T-helper 17 cell (primary cell): ENCODE measurements around the gene NME4. TPM values are rescaled to one million over a fixed set of nuclear protein-coding genes. Genes with fewer than 3 reads are reported as not detected.
A peak's percentile ranks its signal among the peaks of the same experiment; 100 is the strongest.
"Not testable (repeated sequence)": the region's sequence is repeated elsewhere in the genome, so short reads cannot be mapped to it uniquely, and the experiment has no call there.

Experiments
- ATAC-seq: fragments of 150-1000 bp; cut with Tn5 transposase; 2 replicates; pipeline ENCODE4 v1.10.0; 2021; ENCODE audit warnings: mild to moderate bottlenecking, moderate library complexity
- DNase-seq, 3 donors: peaks; one replicate each; pipeline versions ENCODE4 v3.0.0 to v3.0.0-alpha.2; 2020 to 2021
- H3K9me3 ChIP-seq: one replicate; pipeline ENCODE4 v1.7.0; 2013; ENCODE audit warnings: low read length, mild to moderate bottlenecking; ENCODE audit not compliant: control insufficient read depth, poor library complexity, severe bottlenecking
- H3K27ac Mint-ChIP-seq: one replicate; pipeline ENCODE4 v1.8.0; 2022; ENCODE audit warnings: mild to moderate bottlenecking, moderate library complexity, mixed read lengths
- H3K27me3 Mint-ChIP-seq: one replicate; pipeline ENCODE4 v1.8.0; 2022; ENCODE audit warnings: mixed read lengths
- H3K36me3 Mint-ChIP-seq: one replicate; pipeline ENCODE4 v1.8.0; 2022; ENCODE audit warnings: low read depth, mixed read lengths
- H3K4me1 Mint-ChIP-seq: one replicate; pipeline ENCODE4 v1.8.0; 2022; ENCODE audit warnings: mild to moderate bottlenecking, mixed read lengths
- H3K4me3 Mint-ChIP-seq: one replicate; pipeline ENCODE4 v1.8.0; 2022; ENCODE audit warnings: mild to moderate bottlenecking, moderate library complexity, mixed read lengths
- total RNA-seq, 4 donors: library from RNA in 2 of 4; stranded (reverse) in 2 of 4; gene quantifications; one replicate each; pipeline ENCODE4 v1.2.3 and lab custom pipeline; 2022 to 2026

NME4 gene
- 10 to 100 TPM; 31.9 to 39.8 TPM for total RNA-seq
- 7.7 to 14.8 reads per million in 2 donors for total RNA-seq (lab: John Stamatoyannopoulos, UW)

DNA sequence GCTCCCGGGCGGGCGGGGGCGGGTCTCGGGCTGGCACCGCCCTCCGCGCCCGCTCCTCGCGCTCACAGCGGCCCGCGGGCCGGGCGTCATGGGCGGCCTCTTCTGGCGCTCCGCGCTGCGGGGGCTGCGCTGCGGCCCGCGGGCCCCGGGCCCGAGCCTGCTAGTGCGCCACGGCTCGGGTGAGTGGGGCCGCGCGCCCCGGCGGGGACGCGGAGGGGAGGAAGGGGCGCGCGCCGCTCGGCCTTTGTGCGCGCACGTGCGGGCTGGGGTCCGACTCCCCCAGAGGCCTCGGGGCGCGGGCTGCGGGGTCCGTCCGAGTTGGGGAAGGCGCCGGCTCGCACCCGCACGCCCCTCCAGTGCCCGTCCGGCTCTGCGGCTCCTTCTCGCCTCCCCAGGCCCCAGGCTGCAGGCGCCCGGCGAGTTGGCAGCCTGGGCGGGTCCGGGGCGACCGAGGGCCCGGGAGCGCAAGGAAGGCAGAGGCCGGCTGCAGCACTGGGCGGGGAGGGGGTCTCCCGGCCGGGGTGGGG is at the start of gene NME4:
TSS of gene NME4 (plus strand) at position 65 of the 527 bp plus-strand sequence. CDS start at position 89, 24 bp downstream.
- Mint-ChIP-seq H3K4me3 (peak within 1 kb of the TSS; percentile 90), H3K27ac (peak within 1 kb of the TSS; percentile 43), H3K4me1 (peaks cover 11% of the 10 kb centered on the region), H3K27me3 (no peaks in the 10 kb centered on the region), H3K36me3 (no peaks in the 10 kb centered on the region)
- DNase-seq (no peak), ATAC-seq (no peak)
- no peaks in the 10 kb centered on the region for H3K9me3 ChIP-seq

DNA sequence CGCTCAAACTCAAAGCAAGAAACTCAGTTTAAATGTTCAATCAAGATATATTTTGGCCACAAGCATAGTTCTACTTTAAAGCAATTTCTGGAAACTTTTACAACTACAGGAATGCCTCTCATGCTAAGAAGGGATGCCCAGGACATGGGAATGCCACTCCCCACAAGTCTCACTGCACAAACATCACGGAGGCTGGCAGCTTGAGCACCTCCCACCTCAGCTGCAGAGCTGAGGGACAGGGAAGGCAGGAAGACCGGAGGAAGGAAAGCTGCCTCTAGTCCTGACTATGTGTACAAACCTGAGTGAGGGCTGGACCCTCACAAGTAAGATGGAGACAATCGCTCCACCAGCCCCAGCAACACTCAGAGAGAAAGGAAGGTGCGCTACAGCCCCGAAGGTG is 49.8 kb upstream of the NME4 start:
- no peaks in the 10 kb centered on the region for H3K9me3 ChIP-seq
- Mint-ChIP-seq H3K27me3 (no peaks in the 10 kb centered on the region), H3K36me3 (peaks cover 4% of the 10 kb centered on the region), H3K4me1 (peaks cover 42% of the 10 kb centered on the region), H3K4me3 (peak overlapping the region; percentile 59), H3K27ac (peak overlapping the region; percentile 75)
- ATAC-seq: no peak
- no peak for DNase-seq

DNA sequence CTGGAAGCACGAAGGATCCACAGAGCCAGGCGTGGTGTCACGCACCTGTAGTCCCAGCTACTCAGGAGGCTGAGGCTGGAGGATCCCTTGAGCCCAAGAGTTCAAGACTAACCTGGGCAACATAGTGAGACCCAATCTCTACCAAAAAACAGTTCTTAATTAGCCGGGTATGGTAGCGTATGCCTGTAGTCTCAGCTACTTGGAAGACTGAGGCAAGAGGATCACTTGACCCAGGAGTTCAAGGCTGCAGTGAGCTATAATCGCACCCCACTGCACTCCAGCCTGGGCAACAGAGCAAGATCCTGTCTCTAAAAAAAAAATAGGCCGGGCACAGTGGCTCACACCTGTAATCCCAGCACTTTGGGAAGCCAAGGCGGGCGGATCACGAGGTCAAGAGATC is 48.5 kb upstream of the NME4 start:
- not testable (repeated sequence) for H3K27me3 Mint-ChIP-seq, DNase-seq, H3K36me3 Mint-ChIP-seq, H3K9me3 ChIP-seq, H3K4me3 Mint-ChIP-seq, ATAC-seq
- peak overlapping the region; percentile 75 for H3K27ac Mint-ChIP-seq
- peaks cover 35% of the 10 kb centered on the region for H3K4me1 Mint-ChIP-seq

DNA sequence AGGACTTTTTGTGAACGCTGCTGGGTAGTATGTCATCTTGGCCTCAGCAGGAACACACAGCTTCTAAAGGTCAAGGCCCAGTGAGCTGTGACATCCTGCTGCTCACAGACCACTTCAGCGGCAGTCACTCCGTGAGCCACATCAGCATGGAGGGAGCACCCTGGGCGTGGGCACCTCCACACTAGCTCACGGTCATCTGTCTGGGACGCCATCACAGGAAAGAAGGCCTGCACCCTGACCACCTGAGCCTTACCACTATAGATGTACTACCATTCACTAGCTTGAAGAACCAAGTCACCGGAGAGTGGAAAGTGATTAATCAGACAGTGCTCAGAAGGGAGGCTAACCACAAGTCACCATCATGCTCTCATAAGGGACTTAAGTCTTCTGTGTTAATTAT is 47.8 kb upstream of the NME4 start:
- H3K9me3 ChIP-seq: no peaks in the 10 kb centered on the region
- DNase-seq (no peak), ATAC-seq (no peak)
- peaks cover 38% of the 10 kb centered on the region for H3K4me1 Mint-ChIP-seq
- H3K36me3 Mint-ChIP-seq: peaks cover 4% of the 10 kb centered on the region
- H3K27me3 Mint-ChIP-seq: no peaks in the 10 kb centered on the region
- peak overlapping the region; percentile 47 for H3K27ac Mint-ChIP-seq
- H3K4me3 Mint-ChIP-seq: no peak overlapping the region

DNA sequence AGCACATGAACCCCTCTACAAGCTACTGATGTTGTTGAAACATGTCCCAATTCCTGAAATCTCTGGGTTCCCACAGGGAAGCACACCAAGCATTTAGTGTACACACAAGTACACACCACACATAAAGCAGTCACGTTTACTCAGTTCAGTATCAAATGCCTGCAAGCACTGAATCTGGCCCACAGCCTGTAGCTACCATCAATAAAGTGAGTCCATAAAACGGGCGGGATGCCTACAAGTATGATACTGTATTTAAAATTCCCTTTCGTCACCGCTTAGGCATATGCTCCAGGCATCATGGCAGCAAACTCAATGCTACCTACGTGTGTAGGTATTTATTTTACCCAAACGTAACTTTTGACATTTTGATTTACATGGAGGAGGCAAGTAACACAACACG is 46.8 kb upstream of the NME4 start:
- no peak for DNase-seq
- H3K4me1 Mint-ChIP-seq: peaks cover 38% of the 10 kb centered on the region
- peaks cover 4% of the 10 kb centered on the region for H3K36me3 Mint-ChIP-seq
- H3K27me3 Mint-ChIP-seq: no peaks in the 10 kb centered on the region
- no peak for ATAC-seq
- no peak overlapping the region for H3K4me3 Mint-ChIP-seq
- no peak overlapping the region for H3K27ac Mint-ChIP-seq
- no peaks in the 10 kb centered on the region for H3K9me3 ChIP-seq

DNA sequence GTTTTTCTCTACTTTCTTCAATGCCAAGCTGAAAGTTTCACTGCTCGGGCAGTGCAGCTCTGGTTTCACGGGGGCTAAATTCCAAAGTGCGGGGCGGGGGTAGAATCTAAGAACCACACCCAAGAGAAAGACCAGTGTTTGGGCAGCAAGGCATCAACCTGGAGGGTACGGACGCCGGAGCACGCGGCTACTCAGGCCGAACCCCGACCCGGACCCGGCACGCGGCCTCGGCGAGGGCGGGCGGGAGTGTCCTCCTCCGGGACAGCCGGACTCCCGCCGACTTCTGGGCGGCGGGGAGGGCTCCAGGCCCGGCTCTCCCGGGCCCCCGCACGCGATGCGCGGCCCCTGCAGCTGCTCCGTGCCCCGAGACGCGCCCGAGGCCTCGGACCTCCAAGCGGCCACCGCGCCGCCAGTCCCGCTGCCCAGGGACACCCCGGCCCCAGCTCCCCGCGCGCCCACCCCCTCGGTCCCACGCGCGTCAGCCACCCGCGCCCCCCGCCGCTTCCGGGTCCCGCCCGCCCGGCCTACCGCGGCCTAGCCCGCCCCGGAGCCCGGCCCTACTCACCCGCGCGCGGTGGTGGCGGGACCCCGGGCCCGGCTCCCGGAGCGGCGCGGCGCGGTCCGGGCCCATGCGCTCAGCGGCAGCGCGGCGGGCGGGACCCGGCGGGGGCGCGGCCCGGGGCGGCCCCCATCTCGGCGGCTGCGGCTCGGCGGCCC is 45.0 kb upstream of the NME4 start:
- ATAC-seq (peak; percentile 28), DNase-seq (peak in 2 of 3 donors; percentile 44 to 47)
- Mint-ChIP-seq H3K4me1 (peaks cover 34% of the 10 kb centered on the region), H3K27ac (no peak overlapping the region), H3K27me3 (no peaks in the 10 kb centered on the region), H3K36me3 (peaks cover 4% of the 10 kb centered on the region), H3K4me3 (peak overlapping the region; percentile 87)
- H3K9me3 ChIP-seq: no peaks in the 10 kb centered on the region

DNA sequence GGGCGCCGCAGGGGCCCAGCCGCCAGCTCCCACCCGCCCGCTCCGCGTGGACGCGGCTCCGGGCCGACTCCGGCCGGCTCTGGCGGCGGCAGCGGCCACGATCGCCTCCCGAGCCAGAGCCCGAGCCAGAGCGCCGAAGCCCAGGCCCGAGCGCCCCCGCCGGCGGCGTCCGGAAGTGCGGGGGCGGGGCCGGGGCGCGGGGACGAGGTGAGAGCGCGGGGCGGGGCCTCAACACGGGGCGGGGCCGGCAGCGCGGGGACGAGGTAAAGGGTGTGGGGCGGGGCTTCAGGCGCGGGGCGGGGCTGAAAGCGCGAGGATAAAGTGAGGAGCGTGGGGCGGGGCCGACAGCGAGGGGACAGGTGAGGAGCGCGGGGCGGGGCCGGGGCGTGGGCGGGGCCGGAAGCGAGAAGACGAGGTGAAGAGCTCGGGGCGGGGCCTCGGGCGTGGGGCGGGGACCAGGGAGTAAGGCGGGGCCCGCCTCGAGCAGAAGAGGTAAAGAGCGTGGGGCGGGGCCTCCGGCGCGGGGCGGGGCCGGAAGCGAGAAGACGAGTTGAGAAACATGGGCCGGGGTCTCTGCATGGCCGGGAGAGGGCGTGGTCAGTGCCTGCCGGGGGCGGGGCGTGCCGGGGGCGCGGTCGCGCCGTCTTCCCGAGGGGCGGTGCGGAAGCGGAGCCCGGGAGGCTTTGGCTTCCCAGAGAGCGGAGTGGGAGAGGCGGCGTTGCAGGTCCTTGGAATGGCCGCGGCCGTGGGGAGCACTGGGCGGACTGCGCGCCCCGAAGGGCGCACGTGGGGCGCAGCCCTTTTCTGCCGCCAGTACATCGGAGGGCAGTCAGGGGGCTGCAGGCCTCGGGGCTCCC is 44.2 kb upstream of the NME4 start, which contains the start of gene AXIN1:
TSS of gene AXIN1 (minus strand) at position 177 of the 857 bp plus-strand sequence. CDS start 5,698 bp downstream, outside the sequence.
- H3K36me3 Mint-ChIP-seq: no peaks in the 10 kb centered on the region
- peaks cover 27% of the 10 kb centered on the region for H3K4me1 Mint-ChIP-seq
- no peaks in the 10 kb centered on the region for H3K9me3 ChIP-seq
- H3K27me3 Mint-ChIP-seq: no peaks in the 10 kb centered on the region
- ATAC-seq (peak; percentile 88), DNase-seq (peak; percentile 100)
- peak within 1 kb of the TSS; percentile 95 for H3K27ac Mint-ChIP-seq
- peak within 1 kb of the TSS; percentile 95 for H3K4me3 Mint-ChIP-seq

DNA sequence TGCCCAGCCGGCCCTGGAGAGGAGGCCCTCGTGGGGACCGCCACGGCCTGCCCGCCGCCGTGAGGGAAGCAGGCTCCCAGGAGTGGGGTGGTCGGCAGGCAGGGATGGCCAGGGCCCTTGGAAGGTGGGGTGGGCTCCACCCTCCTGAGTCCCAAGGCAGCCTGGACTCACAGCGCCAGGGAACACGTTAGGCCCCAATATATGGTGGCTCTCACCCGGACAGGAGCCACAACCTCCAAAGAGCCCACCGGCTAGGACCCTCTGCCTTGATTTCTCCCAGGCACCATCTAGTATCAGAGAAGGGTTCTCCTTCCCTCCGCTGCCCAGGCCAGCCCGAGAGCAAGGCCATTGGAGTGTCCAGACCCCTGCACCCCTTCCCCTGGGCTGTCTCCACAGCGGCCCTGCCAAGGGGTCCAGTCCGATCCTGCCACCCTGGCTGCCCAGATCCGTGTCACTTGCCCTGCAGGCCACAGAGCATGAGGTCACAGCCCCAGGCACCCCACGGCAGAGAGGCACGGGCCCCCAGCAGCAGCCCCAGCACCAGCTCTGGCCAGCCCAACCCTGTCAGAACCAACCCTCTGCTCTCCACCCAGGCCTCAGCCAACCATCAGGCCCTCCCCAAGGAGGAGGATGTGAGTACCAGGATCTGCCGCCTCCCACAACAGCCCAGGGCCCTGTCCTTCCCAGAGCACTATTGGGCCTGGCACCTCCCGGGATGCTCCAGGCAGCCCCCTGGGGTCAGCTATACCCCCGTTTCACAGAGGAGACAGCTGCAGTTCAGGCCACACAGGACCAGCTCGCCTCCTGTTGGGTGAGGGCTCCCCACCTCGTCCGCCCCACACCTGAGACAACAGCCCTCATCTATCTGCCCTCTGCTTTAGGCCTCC is 43.4 kb upstream of the NME4 start:
- peak overlapping the region; percentile 95 for H3K27ac Mint-ChIP-seq
- H3K27me3 Mint-ChIP-seq: no peaks in the 10 kb centered on the region
- H3K36me3 Mint-ChIP-seq: no peaks in the 10 kb centered on the region
- H3K4me3 Mint-ChIP-seq: peak overlapping the region; percentile 95
- H3K4me1 Mint-ChIP-seq: peaks cover 21% of the 10 kb centered on the region
- no peak for ATAC-seq
- DNase-seq: no peak
- no peaks in the 10 kb centered on the region for H3K9me3 ChIP-seq

DNA sequence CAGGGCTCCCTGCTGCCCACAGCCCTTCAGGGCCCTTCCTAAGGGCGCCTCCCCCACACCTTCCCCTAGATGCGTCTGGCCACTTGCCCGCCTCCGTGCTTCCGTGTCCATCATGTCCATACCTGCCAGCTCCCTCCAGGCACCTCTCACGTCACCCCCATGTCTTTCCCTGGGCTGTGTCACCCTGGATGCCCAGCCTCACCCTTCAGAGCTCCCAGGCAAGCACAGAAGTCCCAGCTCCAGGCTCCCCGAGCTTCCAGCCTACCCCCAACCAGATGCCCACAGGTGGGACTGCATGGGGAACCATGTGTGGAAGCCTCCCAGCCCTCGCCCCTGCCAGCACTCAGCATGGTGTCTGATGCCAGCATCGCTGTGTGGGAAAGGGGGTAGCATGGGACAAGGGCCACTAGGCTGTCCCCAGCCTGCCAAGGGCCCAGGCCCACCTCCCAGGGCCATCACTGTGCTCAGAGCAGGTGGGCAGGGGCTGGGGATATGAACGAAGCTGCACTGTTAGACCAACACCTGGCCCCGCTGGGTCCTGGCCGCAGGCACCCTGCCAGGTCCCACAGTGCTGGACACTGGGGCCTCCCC is 42.6 kb upstream of the NME4 start:
- ATAC-seq: no peak
- Mint-ChIP-seq H3K27ac (peak overlapping the region; percentile 95), H3K4me3 (peak overlapping the region; percentile 95), H3K27me3 (no peaks in the 10 kb centered on the region), H3K4me1 (peaks cover 18% of the 10 kb centered on the region), H3K36me3 (no peaks in the 10 kb centered on the region)
- no peak for DNase-seq
- no peaks in the 10 kb centered on the region for H3K9me3 ChIP-seq

DNA sequence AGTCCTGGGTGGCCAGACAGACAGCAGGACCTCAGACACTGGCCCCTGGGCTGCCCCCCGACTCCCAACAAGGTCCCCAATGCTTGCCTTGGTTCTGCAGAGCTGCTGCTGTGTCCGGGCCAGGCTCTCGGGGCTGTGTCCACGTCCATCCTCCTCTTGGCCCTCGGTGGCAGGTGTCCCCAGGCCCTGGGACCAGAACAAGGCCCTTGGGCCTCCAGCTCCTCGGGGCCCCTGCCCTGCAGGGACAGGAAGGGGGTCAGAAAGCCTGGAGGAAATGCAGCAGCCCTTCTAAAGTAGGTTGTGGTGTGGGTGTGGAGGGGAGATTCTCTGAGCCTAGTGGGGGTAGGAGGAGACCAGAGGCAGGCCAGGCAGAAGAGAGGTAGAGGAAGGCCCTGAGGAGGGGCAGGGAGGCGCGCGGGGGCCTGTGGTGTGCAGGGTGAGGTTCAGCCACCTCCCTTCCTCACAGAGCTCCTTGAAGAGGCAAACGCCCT is 42.0 kb upstream of the NME4 start:
- Mint-ChIP-seq H3K27me3 (no peaks in the 10 kb centered on the region), H3K4me3 (peak overlapping the region; percentile 95), H3K4me1 (peaks cover 18% of the 10 kb centered on the region), H3K36me3 (no peaks in the 10 kb centered on the region), H3K27ac (peak overlapping the region; percentile 95)
- ATAC-seq (peak; percentile 24), DNase-seq (peak; percentile 30 to 45 (median 35))
- no peaks in the 10 kb centered on the region for H3K9me3 ChIP-seq

DNA sequence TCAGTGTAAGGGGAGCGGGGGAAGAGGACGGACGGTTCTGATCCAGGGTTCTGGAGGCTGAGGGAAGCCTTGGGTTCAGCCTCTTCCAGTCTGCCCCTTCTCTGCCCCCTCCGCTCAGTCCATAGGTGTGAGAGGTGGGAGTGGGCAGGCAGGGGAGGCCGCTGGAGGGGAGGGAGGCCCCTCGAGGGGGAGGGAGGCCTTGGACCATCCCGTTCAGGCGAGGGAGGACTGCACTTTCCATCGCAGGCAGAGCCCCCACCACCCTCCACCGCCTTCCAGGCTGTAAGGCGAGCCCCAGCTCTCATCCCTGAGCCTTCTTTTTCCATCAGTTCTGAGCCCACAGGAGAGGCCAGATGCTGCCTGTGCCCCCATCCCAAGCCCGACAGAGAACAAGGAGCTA is 40.3 kb upstream of the NME4 start:
- Mint-ChIP-seq H3K4me3 (no peak overlapping the region), H3K4me1 (peaks cover 16% of the 10 kb centered on the region), H3K36me3 (no peaks in the 10 kb centered on the region), H3K27me3 (no peaks in the 10 kb centered on the region), H3K27ac (peak overlapping the region; percentile 63)
- H3K9me3 ChIP-seq: no peaks in the 10 kb centered on the region
- ATAC-seq (no peak), DNase-seq (no peak)

DNA sequence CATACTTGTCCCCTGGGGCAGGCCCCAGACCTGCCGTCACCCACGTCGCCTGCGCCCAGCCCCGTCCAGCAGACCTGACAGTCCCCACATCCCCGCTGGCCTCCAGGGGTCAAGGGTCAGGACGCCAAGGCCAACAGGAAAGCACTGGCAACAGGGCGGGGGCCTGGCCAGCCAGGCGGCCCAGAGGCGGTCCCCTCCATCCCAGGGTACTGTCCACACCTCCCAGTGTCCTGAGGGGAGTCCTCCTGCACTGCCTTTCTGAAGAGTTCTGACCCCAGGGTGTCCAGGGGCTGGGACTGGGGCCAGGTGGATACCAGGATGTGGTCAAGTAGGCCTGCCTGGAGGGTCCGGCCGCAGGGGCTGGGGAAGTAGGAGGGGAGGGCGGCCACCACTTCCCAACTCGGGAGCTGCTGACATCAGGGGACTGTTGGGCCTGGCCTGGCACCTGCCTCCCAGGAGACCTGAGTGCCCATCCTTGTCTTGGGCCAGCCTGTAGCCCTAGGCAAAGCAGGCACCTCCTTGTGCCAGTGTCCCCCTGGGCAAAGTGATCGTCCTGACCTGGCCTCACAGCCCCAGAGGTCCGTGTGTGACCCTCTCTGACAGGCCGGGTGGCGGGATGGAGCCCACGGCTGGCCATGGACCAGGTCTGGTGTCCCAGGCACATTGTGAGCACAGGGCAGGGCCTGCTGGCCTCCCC is 37.8 kb upstream of the NME4 start:
- Mint-ChIP-seq H3K27me3 (no peaks in the 10 kb centered on the region), H3K4me3 (no peak overlapping the region), H3K36me3 (no peaks in the 10 kb centered on the region), H3K27ac (no peak overlapping the region), H3K4me1 (peaks cover 17% of the 10 kb centered on the region)
- DNase-seq (no peak), ATAC-seq (no peak)
- H3K9me3 ChIP-seq: no peaks in the 10 kb centered on the region
